Panc1 (cell line): ENCODE measurements around the gene CMIP.

ENCODE experiments used
- CTCF ChIP-seq: fragments of 450-650 bp; IDR thresholded peaks from 2 replicates; pipeline ENCODE4 v1.5.1; 2017; ENCODE audit warnings: mild to moderate bottlenecking
- POLR2AphosphoS5 ChIP-seq: IDR thresholded peaks from 2 replicates; pipeline ENCODE4 v1.6.1; 2012; ENCODE audit warnings: mild to moderate bottlenecking, low read depth, low read length, moderate library complexity
- SIN3A ChIP-seq: IDR thresholded peaks from 2 replicates; pipeline ENCODE4 v1.6.1; 2012; ENCODE audit warnings: low read depth, mild to moderate bottlenecking, low read length, moderate library complexity, borderline replicate concordance; ENCODE audit not compliant: insufficient read depth

GRCh38 chr16:81455720-81456494 lies 11.3 kb downstream of the CMIP start:
- TF ChIP-seq SIN3A (no peak), CTCF (no peak), POLR2AphosphoS5 (no peak)
